OCI-LY1 (cell line): ENCODE measurements around the gene KLHL29.

Experiments used
- CTCF ChIP-seq: fragments of 200-600 bp; sonication (generic), shearing (Covaris generic); IDR thresholded peaks from 2 replicates; pipeline ENCODE4 v1.5.1; 2017; ENCODE audit warnings: mild to moderate bottlenecking, antibody characterized with exemption, low read length, moderate library complexity, mixed read lengths
- EZH2 ChIP-seq: fragments of 200-600 bp; sonication (generic), shearing (Covaris generic); IDR thresholded peaks from 2 replicates; pipeline ENCODE4 v1.8.0; 2017; ENCODE audit warnings: borderline replicate concordance, mixed run types, mild to moderate bottlenecking, antibody characterized with exemption, low read length, moderate library complexity, mixed read lengths

- TF ChIP-seq CTCF (no peak), EZH2 (no peak)
Measured at GRCh38 chr2:23722255-23722654, 337.3 kb downstream of the KLHL29 start.
